IPS DF 19.7 (cell line): Measurements from ENCODE around the gene PBX4.

Source experiments
- DNase-seq: peaks from one replicate; pipeline ENCODE4 v3.0.0-alpha.2; 2013; ENCODE audit warnings: low read depth, low spot score

PBX4 gene

GRCh38 chr19:19588546-19588945 is 29.9 kb downstream of the PBX4 start:
- no peak for DNase-seq

DNA sequence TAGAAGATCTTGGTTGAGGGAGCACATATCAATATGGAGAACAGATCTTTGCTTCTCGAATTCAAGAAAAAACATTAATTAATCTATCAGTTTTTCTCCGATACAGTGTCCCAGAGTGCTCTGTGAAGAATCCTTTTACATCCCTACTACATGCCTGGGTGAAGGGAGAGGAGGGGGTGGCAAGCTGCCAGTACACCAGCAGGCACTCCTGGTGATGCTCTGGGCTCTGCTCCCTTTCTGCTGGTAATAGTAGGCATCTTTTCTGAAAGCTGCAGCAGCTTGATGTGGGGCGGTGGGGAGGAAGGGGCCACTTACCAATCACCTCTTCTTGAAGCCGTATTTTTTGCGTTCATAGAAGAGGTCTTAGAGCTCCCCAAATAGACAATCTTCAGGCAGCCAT is 30.7 kb downstream of the PBX4 start:
- DNase-seq: no peak

- no peak for DNase-seq
These were observed 34.1 kb downstream of the PBX4 start for GRCh38 chr19:19584356-19584755.

- no peak for DNase-seq
These were observed 36.0 kb downstream of the PBX4 start for GRCh38 chr19:19582471-19582870.

GRCh38 chr19:19581391-19581790 is 37.1 kb downstream of the PBX4 start:
- DNase-seq: no peak

GRCh38 chr19:19580418-19580817 is 38.1 kb downstream of the PBX4 start:
- DNase-seq: no peak

GRCh38 chr19:19579533-19580361 is 38.7 kb downstream of the PBX4 start:
- no peak for DNase-seq

GRCh38 chr19:19578252-19578651 is 40.2 kb downstream of the PBX4 start:
- no peak for DNase-seq

DNA sequence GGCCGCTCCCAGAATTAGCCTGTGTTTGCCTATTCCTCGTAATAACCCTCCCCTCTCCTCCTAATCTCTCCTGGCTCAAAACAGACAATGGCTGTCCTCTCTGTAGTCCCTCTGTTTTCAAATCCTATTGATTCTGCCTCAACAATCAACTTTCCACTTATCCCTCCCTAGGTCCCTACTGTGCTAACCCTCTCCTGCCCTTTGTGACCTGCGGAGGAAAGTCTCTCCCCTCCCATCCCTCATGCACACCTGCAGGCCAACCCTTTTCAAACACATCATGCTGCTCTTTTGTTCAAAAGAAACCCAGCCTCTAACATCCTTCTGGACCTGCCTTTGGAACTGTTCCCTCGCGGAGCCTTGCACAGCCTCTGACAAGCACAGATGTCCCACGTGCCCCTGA is 43.1 kb downstream of the PBX4 start:
- DNase-seq: no peak

- DNase-seq: no peak
These were observed 47.3 kb downstream of the PBX4 start for GRCh38 chr19:19571071-19571786.

GRCh38 chr19:19570571-19570970 is 47.9 kb downstream of the PBX4 start:
- DNase-seq: no peak

DNA sequence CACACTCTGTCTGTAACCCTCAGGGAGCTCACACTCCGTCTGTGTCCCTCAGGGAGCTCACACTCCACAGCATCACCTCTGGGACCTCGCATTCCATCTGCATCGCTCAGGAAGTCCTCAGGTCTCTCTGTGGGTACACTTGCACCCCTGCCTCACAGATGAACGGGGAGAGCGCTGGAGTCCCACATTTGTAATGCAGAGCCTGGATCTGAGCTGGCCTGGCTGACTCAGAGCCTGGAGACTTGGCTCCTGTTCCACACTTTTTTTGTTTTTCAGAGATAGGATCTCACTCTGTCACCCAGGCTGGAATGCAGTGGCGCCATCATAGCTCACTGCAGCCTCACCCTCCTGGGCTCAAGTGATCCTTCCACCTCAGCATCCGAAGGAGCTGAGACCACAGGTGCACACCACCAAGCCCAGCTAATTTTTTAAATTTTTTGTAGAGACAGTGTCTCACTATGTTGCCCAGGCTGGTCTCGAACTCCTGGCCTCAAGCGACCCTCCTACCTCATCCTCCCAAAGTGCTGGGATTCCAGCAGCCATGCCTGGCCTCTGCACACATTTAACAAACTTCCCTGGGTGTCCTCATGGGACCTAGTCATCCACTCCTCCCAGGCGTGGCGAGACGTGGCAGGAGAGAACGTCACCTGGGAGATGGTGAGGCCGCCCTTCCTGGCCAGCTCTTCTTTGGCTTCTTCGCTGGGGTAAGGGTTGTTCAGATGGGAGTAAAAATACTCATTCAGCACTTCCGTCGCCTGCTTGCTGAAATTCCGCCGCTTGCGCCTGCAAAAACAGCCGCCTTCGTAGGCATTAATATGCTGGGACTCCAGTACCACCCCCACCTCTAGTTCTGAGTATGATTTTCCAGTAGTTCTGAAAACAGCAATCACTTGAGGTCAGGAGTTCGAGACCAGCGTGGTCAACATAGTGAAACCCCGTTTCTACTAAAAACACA is 49.4 kb downstream of the PBX4 start:
- no peak for DNase-seq

DNA sequence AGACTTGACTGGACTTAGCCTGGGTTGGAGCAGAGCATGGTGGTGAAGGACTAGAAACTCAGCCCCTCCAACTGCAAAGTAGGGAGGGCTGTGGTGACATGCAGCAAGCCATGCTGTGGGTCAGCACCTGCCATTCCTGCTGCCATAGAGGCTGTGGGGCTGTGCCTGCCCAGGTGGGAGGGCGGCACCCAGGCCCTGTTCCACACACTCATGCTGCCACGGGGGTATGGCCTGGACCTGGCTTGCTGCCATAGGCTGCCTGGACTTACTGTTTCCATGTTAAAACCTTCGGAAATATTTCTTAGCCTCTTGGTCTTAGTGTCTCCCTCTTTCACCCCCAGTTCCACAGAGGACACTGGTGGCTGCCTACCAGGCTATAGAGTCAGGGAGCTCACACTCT is 51.1 kb downstream of the PBX4 start:
- no peak for DNase-seq

DNA sequence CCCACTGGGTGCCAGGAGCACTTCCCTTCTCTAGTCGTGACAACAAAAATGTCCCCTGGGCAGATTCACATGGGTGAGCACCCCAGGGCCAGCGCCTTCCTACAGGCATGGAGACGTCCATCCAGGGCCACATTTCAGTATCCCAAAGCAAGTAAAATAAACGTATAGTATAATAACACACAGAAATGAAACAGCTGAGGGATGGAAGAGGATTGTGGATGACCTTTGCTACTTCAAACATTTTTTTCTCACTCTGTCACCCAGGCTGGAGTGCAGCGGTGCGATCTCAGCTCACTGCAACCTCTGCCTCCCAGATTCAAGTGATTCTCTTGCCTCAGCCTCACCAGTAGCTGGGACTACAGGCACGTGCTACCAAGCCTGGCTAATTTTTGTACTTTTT is 52.2 kb downstream of the PBX4 start:
- no peak for DNase-seq

GRCh38 chr19:19563348-19563848 is 55.1 kb downstream of the PBX4 start:
- DNase-seq: no peak

- DNase-seq: no peak
These were observed 55.7 kb downstream of the PBX4 start for GRCh38 chr19:19562665-19563347.

DNA sequence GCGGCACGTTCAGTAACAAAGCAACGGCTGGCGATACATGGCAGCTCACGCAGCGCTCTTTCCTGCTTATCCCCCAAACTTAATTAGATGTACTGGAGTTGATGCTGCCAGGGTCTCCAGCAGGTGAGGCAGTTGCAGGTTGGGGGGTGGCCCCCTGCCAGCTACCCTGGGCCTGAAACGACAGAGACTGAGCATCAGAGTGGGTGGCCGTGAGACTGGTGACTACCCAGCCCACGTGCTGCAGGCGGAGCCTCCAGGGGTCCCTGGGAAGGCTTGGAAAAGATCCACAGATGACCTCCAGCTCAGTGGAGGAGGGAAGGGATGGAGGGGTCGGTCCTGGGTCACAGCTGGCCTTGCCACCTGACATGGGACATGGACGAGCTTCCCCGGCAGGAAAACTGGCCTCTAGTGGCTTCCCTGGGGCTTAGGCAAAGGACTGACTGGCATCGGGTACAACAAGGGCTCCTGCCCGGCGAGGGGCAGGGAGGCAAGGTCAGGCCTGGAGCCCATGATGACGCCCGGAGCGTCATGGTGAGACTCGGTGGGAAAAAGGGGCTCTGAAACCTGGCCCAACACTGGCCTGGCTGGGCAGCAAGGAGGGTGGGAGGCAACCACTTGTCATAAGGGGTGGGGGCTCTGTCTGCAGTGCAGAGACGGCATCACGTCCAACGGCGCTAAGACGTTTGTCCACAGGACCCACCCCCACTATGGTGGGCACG is 56.4 kb downstream of the PBX4 start:
- DNase-seq: no peak

GRCh38 chr19:19559931-19560330 is 58.6 kb downstream of the PBX4 start:
- DNase-seq: no peak

GRCh38 chr19:19558636-19559035 is 59.9 kb downstream of the PBX4 start:
- no peak for DNase-seq

DNA sequence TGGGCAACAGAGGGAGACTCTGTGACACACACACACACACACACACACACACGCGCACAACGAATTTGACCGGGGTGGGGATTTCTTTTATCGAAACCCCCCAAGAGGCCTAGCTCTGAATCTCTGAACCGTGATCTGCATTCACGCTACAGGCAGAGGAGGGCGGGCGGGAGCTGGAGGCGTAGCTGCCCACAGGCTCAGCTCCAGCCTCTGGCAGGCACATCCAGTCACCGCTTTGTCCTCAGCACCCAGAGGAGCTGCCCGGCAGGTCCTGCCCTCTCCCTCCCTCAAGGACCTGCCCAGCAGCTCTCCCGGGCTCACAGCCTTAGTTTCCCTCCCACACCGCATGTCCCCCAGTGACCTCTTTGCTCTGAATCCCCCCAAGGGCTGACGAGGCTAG is 60.4 kb downstream of the PBX4 start:
- DNase-seq: no peak
